K562 (cell line): ENCODE measurements around the gene SLC6A6.

ENCODE experiments used
- CEBPG ChIP-seq, 3 experiments: fragments of 200-800 bp in 1 of 3; sonication (Bioruptor generic) in 1 of 3; sonication (generic) in 1 of 3; formaldehyde crosslinking in 1 of 3; IDR thresholded peaks in 2 of 3; conservative IDR thresholded peaks in 1 of 3; 2 replicates each; pipeline versions ENCODE4 v1.6.1 to v1.8.0; 2016 to 2022; ENCODE audit warnings: missing compliant biosample characterization in 2 of 3, missing genetic modification characterization in 2 of 3, mild to moderate bottlenecking in 1 of 3, missing genetic modification reagents in 1 of 3
- FUS ChIP-seq: fragments of 200-400 bp; formaldehyde crosslinking; optimal IDR thresholded peaks from 2 replicates; pipeline ENCODE3; 2017; ENCODE audit warnings: low read depth, low read length
- NFIC ChIP-seq: fragments of 450-650 bp; IDR thresholded peaks from 2 replicates; pipeline ENCODE4 v1.6.1; 2017; ENCODE audit warnings: mild to moderate bottlenecking, inconsistent platforms
- RAD21 ChIP-seq, 2 experiments: fragments of 250-450 bp in 1 of 2; fragments of 450-650 bp in 1 of 2; sonication (Bioruptor Pico) in 1 of 2; formaldehyde crosslinking in 1 of 2; IDR thresholded peaks in 1 of 2; conservative IDR thresholded peaks in 1 of 2; 2 replicates each; pipeline versions ENCODE4 v1.4.0 to v1.8.0; 2020 to 2022; ENCODE audit warnings: mild to moderate bottlenecking in 2 of 2, moderate library complexity in 1 of 2
- ZNF518B ChIP-seq: fragments of 250-450 bp; sonication (Bioruptor Pico); IDR thresholded peaks from 2 replicates; pipeline ENCODE4 v1.5.0; 2021; ENCODE audit warnings: mild to moderate bottlenecking, moderate library complexity

DNA sequence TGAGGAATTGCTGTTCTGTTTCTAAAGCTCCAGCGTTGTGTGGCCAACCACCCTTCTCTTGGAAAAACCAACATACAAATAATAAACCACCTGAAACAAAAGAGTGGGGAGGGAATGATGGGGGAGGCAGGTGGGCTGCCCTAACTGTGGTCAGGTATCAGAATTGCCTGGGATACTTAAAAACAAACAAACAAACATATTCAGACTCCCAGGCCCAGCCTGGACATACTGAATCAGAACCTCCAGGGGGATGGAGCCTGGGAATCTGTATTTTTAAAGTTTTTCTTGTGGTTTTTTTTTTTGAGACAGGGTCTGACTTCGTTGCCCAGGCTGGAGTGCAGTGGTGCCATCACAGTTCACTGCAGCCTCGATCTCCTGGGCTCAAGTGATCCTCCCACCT lies 4.4 kb downstream of the SLC6A6 start:
- TF ChIP-seq RAD21 (CRISPR knock-in tag; conservative IDR thresholded peaks at IDR 0.05 in 1 of 2, IDR thresholded peaks at IDR 0.05 in 1 of 2) (no peak), ZNF518B (CRISPR knock-in tag) (no peak), FUS (no peak), CEBPG (CRISPR knock-in tag; IDR thresholded peaks at IDR 0.05) (no peak), CEBPG (tag; conservative IDR thresholded peaks at IDR 0.05 in 1 of 2, IDR thresholded peaks at IDR 0.05 in 1 of 2) (no peak), NFIC (no peak)
